Lower leg skin (tissue), 3 donors: ENCODE data around the gene ZBTB16.

Experiments
- CTCF ChIP-seq, 3 donors: fragments of 450-650 bp; IDR thresholded peaks; one replicate each; pipeline ENCODE4 v1.5.1; 2016; ENCODE audit warnings: antibody characterized with exemption in 3 of 3, mild to moderate bottlenecking in 3 of 3, moderate library complexity in 2 of 3
- POLR2A ChIP-seq, 2 donors: fragments of 450-650 bp; IDR thresholded peaks; one replicate each; pipeline ENCODE4 v1.6.1; 2016 to 2017; ENCODE audit warnings: antibody characterized with exemption in 2 of 2, mild to moderate bottlenecking in 1 of 2, moderate library complexity in 1 of 2

DNA sequence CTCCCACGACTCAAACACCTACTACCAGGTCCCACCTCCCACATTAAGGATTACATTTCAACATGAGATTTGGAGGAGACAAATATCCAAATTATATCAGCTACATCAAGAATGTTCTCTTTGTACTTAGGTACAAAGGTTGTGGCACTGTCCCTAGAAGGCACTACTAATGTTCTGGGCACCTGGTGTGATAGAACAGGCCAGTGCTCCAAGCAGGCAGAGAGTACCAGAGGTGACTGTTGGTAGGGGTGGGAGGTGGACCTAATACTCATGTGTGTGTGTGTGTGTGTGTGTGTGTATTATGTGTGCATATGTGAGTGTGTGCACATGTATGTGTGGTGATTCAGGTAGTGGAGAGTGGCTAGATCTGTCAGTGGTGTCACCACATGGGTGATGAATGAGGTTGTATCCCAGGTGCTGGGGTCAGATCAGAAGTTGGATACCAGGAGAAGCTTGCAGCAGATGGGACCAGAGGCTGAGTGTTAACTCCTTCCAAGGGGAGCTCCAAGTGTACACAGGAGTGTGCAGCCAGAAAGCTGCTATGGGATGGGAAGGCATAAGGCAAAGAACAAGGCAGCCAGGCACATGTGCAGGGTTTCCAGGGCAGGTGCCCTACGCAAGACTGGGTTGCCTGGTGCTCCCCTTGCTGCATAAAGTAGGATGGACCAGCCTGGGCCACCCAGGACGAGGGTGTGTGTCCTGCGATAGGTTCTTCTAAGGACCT, 219.0 kb downstream of the ZBTB16 start:
- TF ChIP-seq CTCF (IDR thresholded peaks at IDR 0.05) = no peak
- no peak for TF ChIP-seq POLR2A (IDR thresholded peaks at IDR 0.05)
